HepG2 (cell line): ENCODE results near the gene CLEC2A. TPM values are rescaled to one million over a fixed set of nuclear protein-coding genes. Genes with fewer than 3 reads are reported as not detected.

Source experiments
- ATAC-seq: fragments of 200-7000 bp; cut with Tn5 transposase; 3 replicates; pipeline ENCODE4 v1.9.1; 2020; ENCODE audit warnings: mild to moderate bottlenecking, moderate library complexity
- BruUV-seq: library from RNA; stranded (reverse); fragments of 400-500 nt; replicated peaks from 2 replicates; lab custom pipeline; 2021; lab: Mats Ljungman, UMichigan
- CTCF ChIA-PET: fragments of 300-600 bp; formaldehyde crosslinking; extraction: SDS; loops from one replicate; lab custom pipeline; 2021; ENCODE audit warnings: low total read pairs, inconsistent platforms, low intra/inter-chr PET ratio; lab: Yijun Ruan, JAX
- POLR2A ChIA-PET: fragments of 350-600 bp; sonication (Branson Sonifier 250); formaldehyde crosslinking; loops from one replicate; lab custom pipeline; 2020; ENCODE audit warnings: antibody characterized with exemption, inconsistent platforms; lab: Yijun Ruan, JAX
- DNase-seq: peaks from one replicate; pipeline ENCODE4 v3.0.0-alpha.2; 2015; ENCODE audit warnings: low spot score
- FAIRE-seq: peaks from 3 replicates; lab custom pipeline; 2011; peaks lifted over from hg19 to GRCh38; lab: Jason Lieb, UNC
- H2AFZ ChIP-seq: one replicate; pipeline ENCODE4 v1.6.1; 2011; ENCODE audit warnings: low read length, inconsistent platforms
- H3K27ac ChIP-seq: fragments of 300-600 bp; 3 replicates; pipeline ENCODE4 v1.8.0; 2011; ENCODE audit warnings: mixed run types, mild to moderate bottlenecking, mixed read lengths, low read length, inconsistent platforms; ENCODE audit not compliant: insufficient read depth; ENCODE audit errors: extremely low read length
- H3K27me3 ChIP-seq, 2 experiments: fragments of 200-600 bp in 1 of 2; 2 replicates in 1 of 2; 3 replicates in 1 of 2; pipeline versions ENCODE4 v1.6.0 to v1.8.0; 2011; ENCODE audit warnings: low read length in 2 of 2, mild to moderate bottlenecking in 2 of 2, moderate library complexity in 2 of 2, inconsistent platforms in 1 of 2; ENCODE audit not compliant: insufficient read depth in 2 of 2, control insufficient read depth in 1 of 2
- H3K36me3 ChIP-seq, 2 experiments: fragments of 200-600 bp in 1 of 2; replicated peaks in 1 of 2; 2 replicates in 1 of 2; 3 replicates in 1 of 2; pipeline versions ENCODE4 v1.5.1 to v1.8.0; 2011; ENCODE audit warnings: low read length in 2 of 2, inconsistent platforms in 1 of 2; ENCODE audit not compliant: insufficient read depth in 2 of 2, control insufficient read depth in 1 of 2
- H3K4me1 ChIP-seq: 2 replicates; pipeline ENCODE4 v1.5.1; 2012; ENCODE audit warnings: low read length, inconsistent platforms; ENCODE audit not compliant: insufficient read depth
- H3K4me2 ChIP-seq: 2 replicates; pipeline ENCODE4 v1.6.0; 2011; ENCODE audit warnings: low read depth, low read length, inconsistent platforms
- H3K4me3 ChIP-seq, 3 experiments: fragments of 200-600 bp in 1 of 3; sonication (generic), shearing (Covaris generic) in 1 of 3; replicated peaks in 1 of 3; 2 replicates each; pipeline ENCODE4 v1.5.1; 2011 to 2016; ENCODE audit warnings: low read length in 3 of 3, inconsistent platforms in 2 of 3, low read depth in 2 of 3, mild to moderate bottlenecking in 2 of 3, control low read depth in 1 of 3, mixed read lengths in 1 of 3; ENCODE audit not compliant: insufficient read depth in 1 of 3
- H3K79me2 ChIP-seq: one replicate; pipeline ENCODE4 v1.6.1; 2011; ENCODE audit warnings: low read length, inconsistent platforms; ENCODE audit not compliant: insufficient read depth
- H3K9ac ChIP-seq: 2 replicates; pipeline ENCODE4 v1.6.0; 2011; ENCODE audit warnings: mild to moderate bottlenecking, low read depth, low read length, inconsistent platforms; ENCODE audit not compliant: insufficient read depth
- H3K9me3 ChIP-seq: 2 replicates; pipeline ENCODE4 v1.5.1; 2012; ENCODE audit warnings: mild to moderate bottlenecking, low read length
- H4K20me1 ChIP-seq: 2 replicates; pipeline ENCODE4 v1.6.0; 2011; ENCODE audit warnings: inconsistent platforms, mild to moderate bottlenecking, low read length, moderate library complexity; ENCODE audit not compliant: insufficient read depth
- CEBPG ChIP-seq: IDR thresholded peaks from 2 replicates; pipeline ENCODE4 v1.6.1; 2016
- E2F2 ChIP-seq: sonication (generic); formaldehyde crosslinking; IDR thresholded peaks from 2 replicates; pipeline ENCODE4 v1.4.0; 2020; ENCODE audit warnings: missing genetic modification reagents, borderline replicate concordance
- FOXO1 ChIP-seq: sonication (generic); formaldehyde crosslinking; IDR thresholded peaks from 2 replicates; pipeline ENCODE4 v1.4.0; 2020; ENCODE audit warnings: missing genetic modification reagents
- FOXP4 ChIP-seq: sonication (generic); formaldehyde crosslinking; IDR thresholded peaks from 2 replicates; pipeline ENCODE4 v1.4.0; 2020; ENCODE audit warnings: missing genetic modification reagents
- GMEB2 ChIP-seq: IDR thresholded peaks from 2 replicates; pipeline ENCODE4 v1.6.1; 2016; ENCODE audit warnings: missing biosample characterization, missing genetic modification reagents, low read depth
- HOXA3 ChIP-seq: sonication (generic); formaldehyde crosslinking; IDR thresholded peaks from 2 replicates; pipeline ENCODE4 v1.5.0; 2020; ENCODE audit warnings: missing genetic modification reagents
- IKZF4 ChIP-seq: sonication (generic); formaldehyde crosslinking; IDR thresholded peaks from 2 replicates; pipeline ENCODE4 v1.5.1; 2020; ENCODE audit warnings: borderline replicate concordance, mild to moderate bottlenecking, low read depth, missing genetic modification reagents; ENCODE audit errors: not compliant biosample characterization
- PRPF4 ChIP-seq: fragments of 200-400 bp; formaldehyde crosslinking; IDR thresholded peaks from 2 replicates; pipeline ENCODE4 v1.6.1; 2016; ENCODE audit warnings: low read length, low read depth; ENCODE audit not compliant: poor library complexity, severe bottlenecking
- TMF1 ChIP-seq: sonication (generic); formaldehyde crosslinking; IDR thresholded peaks from 2 replicates; pipeline ENCODE4 v1.8.1; 2022; ENCODE audit warnings: low read depth, missing genetic modification reagents
- TSC22D2 ChIP-seq: sonication (generic); formaldehyde crosslinking; IDR thresholded peaks from 2 replicates; pipeline ENCODE4 v1.5.1; 2020; ENCODE audit warnings: missing genetic modification reagents, mild to moderate bottlenecking, borderline replicate concordance
- ZBTB2 ChIP-seq: sonication (generic); formaldehyde crosslinking; IDR thresholded peaks from 2 replicates; pipeline ENCODE4 v1.8.0; 2022; ENCODE audit warnings: low read depth, missing genetic modification reagents
- ZFP36L2 ChIP-seq: sonication (generic); formaldehyde crosslinking; IDR thresholded peaks from 2 replicates; pipeline ENCODE4 v1.4.0; 2020; ENCODE audit warnings: missing genetic modification reagents
- ZMYM4 ChIP-seq: sonication (generic); formaldehyde crosslinking; IDR thresholded peaks from 2 replicates; pipeline ENCODE4 v1.8.1; 2023; ENCODE audit warnings: mild to moderate bottlenecking, missing genetic modification reagents
- ZNF143 ChIP-seq: sonication (generic); formaldehyde crosslinking; IDR thresholded peaks from 2 replicates; pipeline ENCODE4 v1.4.0; 2020; ENCODE audit warnings: missing genetic modification reagents
- ZNF367 ChIP-seq: sonication (generic); formaldehyde crosslinking; IDR thresholded peaks from 2 replicates; pipeline ENCODE4 v1.4.0; 2020; ENCODE audit warnings: missing genetic modification reagents, borderline replicate concordance
- ZNF468 ChIP-seq: sonication (generic); formaldehyde crosslinking; IDR thresholded peaks from 2 replicates; pipeline ENCODE4 v1.8.0; 2022; ENCODE audit warnings: mild to moderate bottlenecking, moderate library complexity, missing genetic modification reagents
- ZNF562 ChIP-seq: sonication (generic); formaldehyde crosslinking; IDR thresholded peaks from 2 replicates; pipeline ENCODE4 v1.8.0; 2022; ENCODE audit warnings: missing genetic modification reagents, borderline replicate concordance
- ZNF569 ChIP-seq: sonication (generic); formaldehyde crosslinking; IDR thresholded peaks from 2 replicates; pipeline ENCODE4 v1.5.0; 2020; ENCODE audit warnings: mild to moderate bottlenecking, missing genetic modification reagents, moderate library complexity, borderline replicate concordance
- ZNF740 ChIP-seq: sonication (generic); formaldehyde crosslinking; IDR thresholded peaks from 2 replicates; pipeline ENCODE4 v1.4.0; 2020; ENCODE audit warnings: missing genetic modification reagents
- WGBS: methylation state at CpG from one replicate; pipeline ENCODE4 v1.1.6; 2017; ENCODE audit warnings: low lambda C conversion rate; 5-methylcytosine and 5-hydroxymethylcytosine counted together
- in situ Hi-C: cut with HindIII; loops from 2 replicates; pipeline ENCODE4 v1.10.0; 2017; ENCODE audit warnings: low pct_unique_long_range_greater_than_20kb; ENCODE audit not compliant: extremely low pct_ligation_motif_present
- intact Hi-C: fragments of 100-400 bp; cut with micrococcal nuclease; formaldehyde crosslinking; loops from one replicate; pipeline ENCODE4 v1.10.0; 2022; ENCODE audit not compliant: unreplicated experiment
- polyA plus RNA-seq, 8 experiments: library from polyadenylated mRNA; depleted of rRNA in 3 of 8; stranded (reverse) in 7 of 8; unstranded in 1 of 8; fragments of >200 nt; fragmentation: Illumina TruSeq in 4 of 8; extraction: Trizol in 4 of 8; gene quantifications; 2 replicates each; pipeline versions ENCODE4 v1.2.1 to v1.2.3, GENCODE V29; 2011 to 2016; ENCODE audit warnings: low read depth in 4 of 8, missing spikeins in 1 of 8, mixed read lengths in 1 of 8; ENCODE audit not compliant: insufficient read depth in 1 of 8
- total RNA-seq, 5 experiments: library from RNA; depleted of rRNA; stranded (reverse); fragments of >200 nt; fragmentation: Illumina TruSeq; extraction: Trizol; gene quantifications; 2 replicates each; pipeline ENCODE4 v1.2.3, GENCODE V29; 2016; ENCODE audit warnings: low read depth in 1 of 5

Gene CLEC2A
- total and polyA plus RNA-seq, 2 of the 13 experiments (the other 11 are each of a cell fraction or from before 2014, with no cell fraction given): not detected

GRCh38 chr12:9941838-9942237, 9.7 kb upstream of the CLEC2A start:
- intact Hi-C loops: no loop called here

More at GRCh38 chr12:9941838-9942237, 9.7 kb upstream of the CLEC2A start:
- H2AFZ ChIP-seq: no peak overlapping the region
- TF ChIP-seq CEBPG: no peak
- TF ChIP-seq E2F2: no peak
- TF ChIP-seq ZNF143 (CRISPR knock-in tag): no peak
- no peak for TF ChIP-seq HOXA3 (CRISPR knock-in tag)
- no peak for TF ChIP-seq ZNF562 (CRISPR knock-in tag)
- TF ChIP-seq ZNF367: no peak
- TF ChIP-seq ZMYM4 (CRISPR knock-in tag): no peak
- no peak for TF ChIP-seq ZNF468 (CRISPR knock-in tag)
- TF ChIP-seq ZNF740 (CRISPR knock-in tag): no peak
- no peak for TF ChIP-seq GMEB2 (CRISPR knock-in tag)
- no peak for TF ChIP-seq ZFP36L2
- TF ChIP-seq PRPF4: no peak
- no peak for TF ChIP-seq ZBTB2 (CRISPR knock-in tag)
- TF ChIP-seq IKZF4 (CRISPR knock-in tag): no peak
- no peak for TF ChIP-seq FOXO1 (CRISPR knock-in tag)
- no peak for TF ChIP-seq TMF1 (CRISPR knock-in tag)
- TF ChIP-seq TSC22D2: no peak
- no peak for TF ChIP-seq FOXP4 (CRISPR knock-in tag)
- no peak for TF ChIP-seq ZNF569 (CRISPR knock-in tag)
- H4K20me1 ChIP-seq: no peaks in the 10 kb centered on the region
- no peaks in the 10 kb centered on the region for H3K9me3 ChIP-seq
- H3K4me2 ChIP-seq: no peak overlapping the region
- no peaks in the 10 kb centered on the region for H3K36me3 ChIP-seq
- no peaks in the 10 kb centered on the region for H3K4me1 ChIP-seq
- H3K27me3 ChIP-seq: peaks cover 0 to 4% of the 10 kb centered on the region in 2 experiments; a peak in 1 of 5 replicates
- no peak overlapping the region for H3K4me3 ChIP-seq
- H3K9ac ChIP-seq: no peak overlapping the region
- 6% methylated on average over 1 of the region's 1 CpG for WGBS
- in situ Hi-C loops: no loop called here
- CTCF ChIA-PET: no interaction called here
- DNase-seq: no peak
- POLR2A ChIA-PET: no interaction called here
- BruUV-seq: no TSS peak
- no peak for FAIRE-seq
- no peaks in the 10 kb centered on the region for H3K79me2 ChIP-seq
- no peak for ATAC-seq
- H3K27ac ChIP-seq: no peak overlapping the region
